T-cell (primary cell): ENCODE data around the gene MIER1. TPM values are rescaled to one million over a fixed set of nuclear protein-coding genes. Genes with fewer than 3 reads are reported as not detected.
"Not testable (repeated sequence)": the region's sequence is repeated elsewhere in the genome, so short reads cannot be mapped to it uniquely, and the experiment has no call there.

Experiments used
- ATAC-seq, 4 experiments: fragments of 200-7000 bp in 3 of 4; fragments of 150-1000 bp in 1 of 4; cut with Tn5 transposase; replicated peaks in 1 of 4; 1 replicate in 3 of 4; 2 replicates in 1 of 4; pipeline ENCODE4 v1.10.0; 2021; ENCODE audit warnings: moderate library complexity in 3 of 4, mild to moderate bottlenecking in 2 of 4, moderate number of reproducible peaks in 1 of 4
- CTCF ChIA-PET, 2 donors: fragments of 300-600 bp; sonication (Branson Sonifier 250); formaldehyde crosslinking; loops; one replicate each; lab custom pipeline; 2022; ENCODE audit warnings: antibody characterized with exemption in 2 of 2; lab: Charles Lee
- POLR2A ChIA-PET, 2 donors: fragments of 300-600 bp; sonication (Branson Sonifier 250); formaldehyde crosslinking; loops; one replicate each; lab custom pipeline; 2022; ENCODE audit warnings: antibody characterized with exemption in 2 of 2; lab: Charles Lee
- DNase-seq, 35 experiments: peaks; one replicate each; pipeline versions ENCODE4 v3.0.0 to v3.0.0-alpha.2; 2013 to 2023
- H3K27ac ChIP-seq: one replicate; pipeline ENCODE4 v1.5.1; 2013; ENCODE audit warnings: low read length
- H3K27me3 ChIP-seq, 2 experiments: replicated peaks in 1 of 2; 1 replicate in 1 of 2; 2 replicates in 1 of 2; pipeline versions ENCODE4 v1.6.1 to v1.7.0; 2013; ENCODE audit warnings: low read length in 1 of 2, mixed read lengths in 1 of 2; ENCODE audit not compliant: control insufficient read depth in 2 of 2, insufficient read depth in 2 of 2; ENCODE audit errors: extremely low read depth in 1 of 2
- H3K36me3 ChIP-seq, 2 donors: 1 replicate in 1 of 2; 2 replicates in 1 of 2; pipeline versions ENCODE4 v1.6.1 to v1.7.0; 2013; ENCODE audit warnings: low read length in 1 of 2; ENCODE audit not compliant: control insufficient read depth in 2 of 2, insufficient read depth in 1 of 2; ENCODE audit errors: extremely low read depth in 1 of 2
- H3K4me1 ChIP-seq, 2 experiments: 1 replicate in 1 of 2; 2 replicates in 1 of 2; pipeline versions ENCODE4 v1.6.1 to v1.7.0; 2013; ENCODE audit warnings: low read length in 2 of 2, mixed read lengths in 1 of 2; ENCODE audit not compliant: insufficient read depth in 2 of 2, control insufficient read depth in 1 of 2; ENCODE audit errors: extremely low read depth in 1 of 2
- H3K4me3 ChIP-seq, 2 donors: 1 replicate in 1 of 2; 2 replicates in 1 of 2; pipeline versions ENCODE4 v1.5.1 to v1.7.0; 2013; ENCODE audit warnings: mild to moderate bottlenecking in 2 of 2, low read length in 1 of 2, moderate library complexity in 1 of 2; ENCODE audit not compliant: control insufficient read depth in 1 of 2; ENCODE audit errors: extremely low read depth in 1 of 2
- H3K9me3 ChIP-seq: 2 replicates; pipeline ENCODE4 v1.7.0; 2013
- H3K27ac Mint-ChIP-seq, 2 donors: one replicate each; pipeline ENCODE4 v1.8.0; 2020 to 2021; ENCODE audit warnings: mild to moderate bottlenecking in 2 of 2, mixed read lengths in 2 of 2
- H3K27me3 Mint-ChIP-seq, 2 donors: one replicate each; pipeline ENCODE4 v1.8.0; 2021 to 2022; ENCODE audit warnings: mixed read lengths in 2 of 2
- H3K36me3 Mint-ChIP-seq: one replicate; pipeline ENCODE4 v1.8.0; 2021; ENCODE audit warnings: mixed read lengths
- H3K4me1 Mint-ChIP-seq, 3 donors: one replicate each; pipeline ENCODE4 v1.8.0; 2020 to 2022; ENCODE audit warnings: mixed read lengths in 3 of 3, mild to moderate bottlenecking in 1 of 3
- H3K4me3 Mint-ChIP-seq, 3 donors: one replicate each; pipeline ENCODE4 v1.8.0; 2020 to 2022; ENCODE audit warnings: mild to moderate bottlenecking in 3 of 3, mixed read lengths in 3 of 3, moderate library complexity in 3 of 3
- H3K9me3 Mint-ChIP-seq, 3 donors: one replicate each; pipeline ENCODE4 v1.8.0; 2020 to 2022; ENCODE audit warnings: mixed read lengths in 3 of 3
- whole genome bisulfite sequencing: methylation state at CpG from one replicate; pipeline ENCODE4 v1.1.5; 2013; ENCODE audit warnings: missing lambda C conversion rate; ENCODE audit not compliant: insufficient coverage; 5-methylcytosine and 5-hydroxymethylcytosine counted together
- total RNA-seq, 35 experiments: library from RNA in 6 of 35; stranded (reverse) in 6 of 35; fragments of 120-200 nt in 1 of 35; gene quantifications; one replicate each; pipeline versions ENCODE4 v1.2.1 to v1.2.4 and lab custom pipeline; 2013 to 2026

MIER1 gene
- total RNA-seq, 5 donors from 2014 or later (not counting 1 experiment from before 2014, with no cell fraction given), result 55.3 to 77.1 (median 58.1) TPM

GRCh38 chr1:66979621-66980020 lies 54.8 kb downstream of the MIER1 start:
- H3K27me3 Mint-ChIP-seq, H3K27ac ChIP-seq, H3K4me3 ChIP-seq, H3K9me3 Mint-ChIP-seq, DNase-seq, H3K9me3 ChIP-seq, H3K4me3 Mint-ChIP-seq, H3K27me3 ChIP-seq, ATAC-seq: not testable (repeated sequence)
- Mint-ChIP-seq H3K4me1 (peaks cover 18 to 37% (median 33%) of the 10 kb centered on the region in 3 donors), H3K36me3 (peaks cover 40% of the 10 kb centered on the region), H3K27ac (peak overlapping the region; percentile 36 to 44)
- Histone ChIP-seq H3K4me1 (peaks cover 0 to 13% of the 10 kb centered on the region in 2 experiments), H3K36me3 (peaks cover 7 to 53% of the 10 kb centered on the region in 2 donors)
- POLR2A ChIA-PET, result interaction anchor here (0.7 to 1.6 kb wide), 3 partner anchors 34 to 155 kb away, joined by 3 to 11 read pairs (median 5); partner anchors contain the start of genes C1orf141 (in 1 of the 2), DNAI4 (in 1 of the 2) and MIER1 (in 1 of the 2)
- CTCF ChIA-PET, result interaction anchor here in 1 of 2 donors (0.6 kb wide), 2 partner anchors 39 to 742 kb away, joined by 3 read pairs; no protein-coding TSS in a partner anchor
- 100% methylated on average over 1 of the region's 11 CpGs for WGBS

- Mint-ChIP-seq H3K4me3 (peak overlapping the region; percentile 61 to 71 (median 71)), H3K9me3 (no peaks in the 10 kb centered on the region), H3K27ac (peak overlapping the region; percentile 89 to 90), H3K4me1 (peaks cover 18 to 37% (median 33%) of the 10 kb centered on the region in 3 donors), H3K27me3 (no peaks in the 10 kb centered on the region), H3K36me3 (peaks cover 35% of the 10 kb centered on the region)
- peaks cover 0 to 13% of the 10 kb centered on the region in 2 experiments for H3K4me1 ChIP-seq
- peaks cover 7 to 48% of the 10 kb centered on the region in 2 donors for H3K36me3 ChIP-seq
- H3K4me3 ChIP-seq, result peak overlapping the region in 1 of 2 donors; percentile 43
- DNase-seq (peak in 1 of 35 experiments; percentile 12), ATAC-seq (no peak)
- WGBS, result no CpG with 5 or more reads among the region's 1 CpG
- no peaks in the 10 kb centered on the region for H3K27me3 ChIP-seq
- ChIA-PET POLR2A (interaction anchor here (0.6 to 1.6 kb wide), 9 partner anchors 12 to 73 kb away, joined by 3 to 11 read pairs (median 4); partner anchors contain the start of genes DNAI4 (in 1 of the 2), MIER1 (in 1 of the 2) and SLC35D1 (in 1 of the 2)), CTCF (interaction anchor here (0.5 to 1.4 kb wide), 18 partner anchors 9 to 516 kb away, joined by 3 to 11 read pairs (median 3); partner anchors contain the start of genes DNAI4 (in 1 of the 2) and MIER1 (in 1 of the 2))
- peak overlapping the region; percentile 88 for H3K27ac ChIP-seq
- H3K9me3 ChIP-seq, result no peaks in the 10 kb centered on the region
Observed at GRCh38 chr1:66980745-66981367, 56.1 kb downstream of the MIER1 start.

GRCh38 chr1:66981679-66982078 lies 56.9 kb downstream of the MIER1 start:
- peaks cover 18 to 37% (median 33%) of the 10 kb centered on the region in 3 donors for H3K4me1 Mint-ChIP-seq
- Histone ChIP-seq H3K4me1 (peaks cover 0 to 13% of the 10 kb centered on the region in 2 experiments), H3K4me3 (peak overlapping the region; percentile 43 to 44), H3K27ac (peak overlapping the region; percentile 88), H3K36me3 (peaks cover 7 to 57% of the 10 kb centered on the region in 2 donors), H3K9me3 (no peaks in the 10 kb centered on the region), H3K27me3 (no peaks in the 10 kb centered on the region)
- DNase-seq (peak in 33 of 35 experiments; percentile 22 to 81 (median 42)), ATAC-seq (peak; percentile 82 to 91 (median 86))
- no peaks in the 10 kb centered on the region for H3K9me3 Mint-ChIP-seq
- H3K27me3 Mint-ChIP-seq, result no peaks in the 10 kb centered on the region
- peak overlapping the region; percentile 61 to 71 (median 71) for H3K4me3 Mint-ChIP-seq
- peaks cover 35% of the 10 kb centered on the region for H3K36me3 Mint-ChIP-seq
- WGBS, result no CpG with 5 or more reads among the region's 4 CpGs
- CTCF ChIA-PET, result interaction anchor here (0.5 to 1.4 kb wide), 17 partner anchors 9 to 448 kb away, joined by 3 to 11 read pairs (median 3); partner anchors contain the start of genes DNAI4 (in 1 of the 2) and MIER1 (in 1 of the 2)
- POLR2A ChIA-PET, result interaction anchor here (0.5 to 1.1 kb wide), 7 partner anchors 11 to 749 kb away, joined by 3 to 12 read pairs (median 4); partner anchors contain the start of genes DNAI4 (in 1 of the 2) and MIER1 (in 1 of the 2)
- H3K27ac Mint-ChIP-seq, result peak overlapping the region; percentile 89 to 90

GRCh38 chr1:66982561-66983260 lies 57.9 kb downstream of the MIER1 start:
- Histone ChIP-seq H3K27me3 (no peaks in the 10 kb centered on the region), H3K9me3 (no peaks in the 10 kb centered on the region), H3K36me3 (peaks cover 7 to 51% of the 10 kb centered on the region in 2 donors), H3K27ac (peak overlapping the region; percentile 88), H3K4me3 (no peak overlapping the region), H3K4me1 (peaks cover 0 to 13% of the 10 kb centered on the region in 2 experiments)
- H3K4me1 Mint-ChIP-seq, result peaks cover 19 to 34% (median 33%) of the 10 kb centered on the region in 3 donors
- no peak for DNase-seq
- no peak overlapping the region for H3K4me3 Mint-ChIP-seq
- no peaks in the 10 kb centered on the region for H3K9me3 Mint-ChIP-seq
- no peak for ATAC-seq
- peak overlapping the region; percentile 89 to 90 for H3K27ac Mint-ChIP-seq
- CTCF ChIA-PET, result interaction anchor here (0.5 to 1.2 kb wide), 3 partner anchors 15 to 162 kb away, joined by 3 to 5 read pairs (median 4); no protein-coding TSS in a partner anchor
- 60% methylated on average over 1 of the region's 4 CpGs for WGBS
- POLR2A ChIA-PET, result no interaction called here
- no peaks in the 10 kb centered on the region for H3K27me3 Mint-ChIP-seq
- peaks cover 32% of the 10 kb centered on the region for H3K36me3 Mint-ChIP-seq

- ATAC-seq (no peak), DNase-seq (no peak)
- 80% methylated on average over 1 of the region's 1 CpG for WGBS
- H3K27ac ChIP-seq, result no peak overlapping the region
- peaks cover 7 to 60% of the 10 kb centered on the region in 2 donors for H3K36me3 ChIP-seq
- Mint-ChIP-seq H3K36me3 (peaks cover 33% of the 10 kb centered on the region), H3K4me3 (no peak overlapping the region), H3K27me3 (no peaks in the 10 kb centered on the region), H3K9me3 (no peaks in the 10 kb centered on the region), H3K27ac (peak overlapping the region; percentile 22 to 72), H3K4me1 (peaks cover 26 to 29% (median 27%) of the 10 kb centered on the region in 3 donors)
- H3K4me1 ChIP-seq, result peaks cover 0 to 13% of the 10 kb centered on the region in 2 experiments
- H3K9me3 ChIP-seq, result no peaks in the 10 kb centered on the region
- H3K27me3 ChIP-seq, result no peaks in the 10 kb centered on the region
- no peak overlapping the region for H3K4me3 ChIP-seq
- POLR2A ChIA-PET, result interaction anchor here in 1 of 2 donors (0.6 kb wide), 1 partner anchor 11 kb away, joined by 3 read pairs; no protein-coding TSS in a partner anchor
- CTCF ChIA-PET, result interaction anchor here in 1 of 2 donors (0.7 kb wide), 1 partner anchor 11 kb away, joined by 4 read pairs; no protein-coding TSS in a partner anchor
Observed at GRCh38 chr1:66984491-66984890, 59.7 kb downstream of the MIER1 start.
